ENCODE measurements around the gene NDUFAF8.

The NDUFAF8 gene

GRCh38 chr17:81199482-81199830, 39.7 kb upstream of the NDUFAF8 start:
- TF ChIP-seq, protein P1, sequence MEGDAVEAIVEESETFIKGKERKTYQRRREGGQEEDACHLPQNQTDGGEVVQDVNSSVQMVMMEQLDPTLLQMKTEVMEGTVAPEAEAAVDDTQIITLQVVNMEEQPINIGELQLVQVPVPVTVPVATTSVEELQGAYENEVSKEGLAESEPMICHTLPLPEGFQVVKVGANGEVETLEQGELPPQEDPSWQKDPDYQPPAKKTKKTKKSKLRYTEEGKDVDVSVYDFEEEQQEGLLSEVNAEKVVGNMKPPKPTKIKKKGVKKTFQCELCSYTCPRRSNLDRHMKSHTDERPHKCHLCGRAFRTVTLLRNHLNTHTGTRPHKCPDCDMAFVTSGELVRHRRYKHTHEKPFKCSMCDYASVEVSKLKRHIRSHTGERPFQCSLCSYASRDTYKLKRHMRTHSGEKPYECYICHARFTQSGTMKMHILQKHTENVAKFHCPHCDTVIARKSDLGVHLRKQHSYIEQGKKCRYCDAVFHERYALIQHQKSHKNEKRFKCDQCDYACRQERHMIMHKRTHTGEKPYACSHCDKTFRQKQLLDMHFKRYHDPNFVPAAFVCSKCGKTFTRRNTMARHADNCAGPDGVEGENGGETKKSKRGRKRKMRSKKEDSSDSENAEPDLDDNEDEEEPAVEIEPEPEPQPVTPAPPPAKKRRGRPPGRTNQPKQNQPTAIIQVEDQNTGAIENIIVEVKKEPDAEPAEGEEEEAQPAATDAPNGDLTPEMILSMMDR (IDR thresholded peaks at IDR 0.05; ENCODE audit: insufficient read depth, low read length, poor library complexity, severe bottlenecking), result no peak
- peaks cover 5% of the 10 kb centered on the region for H3K36me3 ChIP-seq (ENCODE audit: control insufficient read depth, insufficient read depth, low read length)
- no peak overlapping the region for H3K4me3 ChIP-seq (replicated peaks; ENCODE audit: low read depth, low read length)
- no peaks in the 10 kb centered on the region for H3K27me3 ChIP-seq (replicated peaks; ENCODE audit: control insufficient read depth, insufficient read depth, low read length)
- no peak for DNase-seq (ENCODE audit: extremely low read depth, insufficient read length)

DNA sequence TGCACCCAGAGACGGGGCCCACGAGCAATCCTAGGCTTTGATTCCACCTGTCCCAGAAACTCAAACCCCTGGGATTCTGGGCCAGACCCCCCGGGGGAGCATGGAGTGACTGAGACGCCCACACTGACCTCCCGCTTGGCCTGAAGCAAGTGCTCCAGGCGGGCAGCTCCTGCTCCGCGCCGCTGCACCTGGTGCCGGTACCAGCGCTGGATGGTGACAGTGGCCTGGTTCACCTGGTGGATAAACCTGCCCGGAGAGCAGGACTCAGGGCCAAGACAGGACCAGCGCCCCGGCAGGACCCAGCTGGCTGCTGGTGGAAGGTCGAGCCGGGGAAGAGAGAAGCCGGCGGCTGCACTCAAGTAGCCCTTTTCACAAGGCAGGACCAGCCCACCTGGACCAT, 38.9 kb upstream of the NDUFAF8 start:
- TF ChIP-seq, protein P1 (IDR thresholded peaks at IDR 0.05; ENCODE audit: insufficient read depth, low read length, poor library complexity, severe bottlenecking), result no peak
- no peak overlapping the region for H3K4me3 ChIP-seq (replicated peaks; ENCODE audit: low read depth, low read length)
- peaks cover 5% of the 10 kb centered on the region for H3K36me3 ChIP-seq (ENCODE audit: control insufficient read depth, insufficient read depth, low read length)
- no peak for DNase-seq (ENCODE audit: extremely low read depth, insufficient read length)
- no peaks in the 10 kb centered on the region for H3K27me3 ChIP-seq (replicated peaks; ENCODE audit: control insufficient read depth, insufficient read depth, low read length)

DNA sequence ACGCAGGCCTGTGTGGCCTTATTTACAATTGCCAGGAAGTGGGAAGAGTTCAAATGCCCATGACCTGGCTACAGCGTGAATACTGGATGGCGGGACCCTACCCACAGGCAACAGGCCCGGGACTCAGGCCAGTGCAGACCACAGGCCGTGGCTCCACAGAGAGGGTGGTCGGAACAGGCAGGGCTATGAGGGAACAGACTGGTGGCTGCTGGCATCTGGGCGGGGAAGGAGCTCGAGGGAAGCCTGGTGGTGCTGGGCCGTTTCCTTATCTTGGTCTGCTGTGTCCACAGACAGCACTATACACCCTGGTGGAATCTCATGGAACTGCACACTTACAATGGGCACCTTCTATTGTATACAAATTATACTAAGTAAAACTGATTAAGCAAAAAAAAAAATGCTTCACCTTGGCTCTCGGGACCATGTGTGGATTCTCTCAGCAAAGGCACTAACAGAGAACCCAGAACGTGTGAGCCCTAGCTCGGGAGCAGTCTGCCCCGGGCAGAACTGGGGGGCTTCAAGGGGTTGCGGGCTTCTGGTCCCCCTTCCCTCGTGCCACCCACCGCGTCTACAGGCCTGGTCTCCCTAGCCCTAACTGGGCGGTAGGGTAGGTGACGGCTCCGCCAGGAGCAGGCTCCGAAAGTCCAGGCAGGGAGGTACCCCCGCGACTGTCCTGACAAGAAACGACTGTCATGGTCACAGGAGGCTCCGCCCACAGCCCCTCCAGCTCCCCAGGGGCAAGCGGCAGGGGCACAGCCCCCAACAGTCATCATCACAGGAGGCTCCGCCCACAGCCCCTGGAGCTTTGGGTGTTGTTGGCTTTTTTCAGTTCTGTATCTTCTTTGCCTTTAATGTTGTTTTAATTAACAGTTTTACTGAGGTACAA, 38.2 kb upstream of the NDUFAF8 start:
- DNase-seq (ENCODE audit: extremely low read depth, insufficient read length), result no peak
- H3K4me3 ChIP-seq (replicated peaks; ENCODE audit: low read depth, low read length), result no peak overlapping the region
- TF ChIP-seq, protein P1 (IDR thresholded peaks at IDR 0.05; ENCODE audit: insufficient read depth, low read length, poor library complexity, severe bottlenecking), result peak; percentile 45
- peaks cover 5% of the 10 kb centered on the region for H3K36me3 ChIP-seq (ENCODE audit: control insufficient read depth, insufficient read depth, low read length)
- H3K27me3 ChIP-seq (replicated peaks; ENCODE audit: control insufficient read depth, insufficient read depth, low read length), result no peaks in the 10 kb centered on the region

- peaks cover 5% of the 10 kb centered on the region for H3K36me3 ChIP-seq (ENCODE audit: control insufficient read depth, insufficient read depth, low read length)
- TF ChIP-seq, protein P1 (IDR thresholded peaks at IDR 0.05; ENCODE audit: insufficient read depth, low read length, poor library complexity, severe bottlenecking), result no peak
- no peaks in the 10 kb centered on the region for H3K27me3 ChIP-seq (replicated peaks; ENCODE audit: control insufficient read depth, insufficient read depth, low read length)
- H3K4me3 ChIP-seq (replicated peaks; ENCODE audit: low read depth, low read length), result no peak overlapping the region
- DNase-seq (ENCODE audit: extremely low read depth, insufficient read length), result no peak
Measured at GRCh38 chr17:81202318-81202717, 36.8 kb upstream of the NDUFAF8 start.

DNA sequence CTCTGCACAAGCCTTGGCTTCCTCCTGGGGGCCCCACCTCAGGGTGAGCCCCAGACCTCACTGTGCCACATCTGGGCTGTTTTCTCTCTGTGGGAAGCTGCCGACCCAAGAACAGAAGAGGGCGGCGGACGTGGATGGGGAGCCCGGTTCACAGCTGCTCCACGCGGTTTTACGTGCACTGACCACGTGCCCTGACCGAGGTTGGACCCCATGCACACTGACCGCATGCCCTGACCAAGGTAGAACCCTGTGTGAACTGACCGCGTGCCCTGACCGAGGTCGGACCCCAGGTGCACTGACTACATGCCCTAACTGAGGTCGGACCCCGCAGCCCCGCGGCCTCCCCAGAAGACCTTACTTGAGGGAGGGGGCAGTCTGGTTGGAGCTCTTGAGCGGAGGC, 36.0 kb upstream of the NDUFAF8 start:
- TF ChIP-seq, protein P1 (IDR thresholded peaks at IDR 0.05; ENCODE audit: insufficient read depth, low read length, poor library complexity, severe bottlenecking), result no peak
- Histone ChIP-seq H3K4me3 (replicated peaks; ENCODE audit: low read depth, low read length) (no peak overlapping the region), H3K27me3 (replicated peaks; ENCODE audit: control insufficient read depth, insufficient read depth, low read length) (no peaks in the 10 kb centered on the region), H3K36me3 (ENCODE audit: control insufficient read depth, insufficient read depth, low read length) (peaks cover 5% of the 10 kb centered on the region)
- DNase-seq (ENCODE audit: extremely low read depth, insufficient read length), result no peak

Measured in GM06990 (cell line).